ENCODE measurements around the gene UBTD2. TPM values are rescaled to one million over a fixed set of nuclear protein-coding genes. Genes with fewer than 3 reads are reported as not detected.

The UBTD2 gene
- total RNA-seq, 1 experiment from 2014 or later = 42.6 TPM

DNA sequence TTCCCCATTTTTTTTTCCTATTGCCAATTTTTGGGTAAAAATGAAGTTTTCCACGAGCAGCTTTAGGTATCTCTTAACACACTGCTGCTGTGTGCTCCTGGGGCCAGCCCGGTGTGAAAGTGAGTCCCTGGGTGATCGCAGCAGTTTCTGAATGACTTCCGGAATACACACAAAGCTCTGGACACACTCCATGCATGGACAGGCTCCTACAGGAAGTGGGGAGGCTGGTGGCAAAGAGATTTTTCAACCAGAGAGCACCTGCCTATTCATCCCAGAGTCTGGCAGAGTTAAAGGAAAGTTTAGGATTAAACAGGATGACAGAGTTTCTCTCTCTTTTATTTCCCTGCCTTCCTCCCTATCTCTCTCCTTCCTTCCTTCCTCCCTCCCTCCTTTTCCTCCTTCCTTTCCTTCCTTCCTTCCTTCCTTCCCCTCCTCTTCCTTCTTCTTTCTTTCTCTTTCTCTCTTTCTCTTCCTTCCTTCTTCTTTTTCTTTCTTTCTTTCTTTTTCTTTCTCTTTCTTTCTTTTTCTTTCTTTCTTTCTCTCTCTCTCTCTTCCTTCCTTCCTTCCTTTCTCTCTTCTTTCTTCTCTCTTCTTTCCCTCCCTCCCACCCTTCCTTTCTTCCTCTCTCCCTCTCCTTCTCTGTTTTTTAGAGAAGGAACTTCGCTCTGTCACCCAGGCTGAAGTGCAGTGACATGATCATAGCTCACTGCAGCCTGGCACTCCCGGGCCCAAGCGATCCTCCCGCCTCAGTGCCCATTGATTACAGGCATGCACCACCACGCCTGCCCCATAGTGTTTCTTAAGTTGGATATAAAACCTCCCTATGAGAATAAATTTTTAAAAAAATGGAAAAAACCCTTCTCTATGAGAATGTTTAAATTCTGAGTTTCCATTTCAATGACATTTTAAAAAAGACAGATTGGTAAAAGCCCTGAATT lies 38.7 kb upstream of the UBTD2 start:
- Mint-ChIP-seq H3K9me3 (no peaks in the 10 kb centered on the region), H3K27me3 (ENCODE audit: low read depth) (peaks cover 2% of the 10 kb centered on the region; the same call in 1 of the 2 replicates), H3K4me1 (peaks cover 0 to 3% of the 10 kb centered on the region in 2 experiments; a peak in 1 of 4 replicates), H3K4me3 (no peak overlapping the region), H3K36me3 (ENCODE audit: insufficient read depth in 1 of 3, low read depth in 3 of 3) (no peaks in the 10 kb centered on the region; a peak in 1 of 7 replicates), H3K27ac (no peak overlapping the region; a peak in 3 of 7 replicates)
- DNase-seq = no peak
- no CpG with 5 or more reads among the region's 9 CpGs for WGBS (ENCODE audit: extremely low coverage, insufficient read length, low lambda C conversion rate)
- H3K14ac ChIP-seq (ENCODE audit: insufficient read depth, low read length) = no peak overlapping the region
- H3K27ac ChIP-seq (ENCODE audit: insufficient read length, low read depth, low read length) = no peak overlapping the region
- H3K79me2 ChIP-seq (ENCODE audit: insufficient read depth, low read length) = no peaks in the 10 kb centered on the region
- H4K91ac ChIP-seq (ENCODE audit: insufficient read length, low read depth, low read length) = no peak overlapping the region
- no peak overlapping the region for H3K9ac ChIP-seq (ENCODE audit: extremely low read depth, insufficient read length, low read length)
- H2BK5ac ChIP-seq (ENCODE audit: insufficient read length, low read length) = no peak overlapping the region
- no peak overlapping the region for H4K5ac ChIP-seq (ENCODE audit: insufficient read length, low read depth, low read length)
- H3K23ac ChIP-seq (ENCODE audit: insufficient read length, low read depth, low read length) = no peak overlapping the region
- no peak overlapping the region for H2AFZ ChIP-seq (ENCODE audit: low read length)
- no peak overlapping the region for H3K4ac ChIP-seq (ENCODE audit: low read depth, low read length)
- no peaks in the 10 kb centered on the region for H3K9me3 ChIP-seq (ENCODE audit: control insufficient read depth, low read depth, low read length)
- H2BK120ac ChIP-seq (ENCODE audit: low read depth, low read length, poor library complexity, severe bottlenecking) = no peak overlapping the region
- H3K23me2 ChIP-seq (ENCODE audit: insufficient read length, low read depth, low read length, poor library complexity, severe bottlenecking) = no peaks in the 10 kb centered on the region
- no peaks in the 10 kb centered on the region for H4K20me1 ChIP-seq (ENCODE audit: control insufficient read depth, insufficient read depth, insufficient read length)
- no peak overlapping the region for H3K18ac ChIP-seq (ENCODE audit: insufficient read length, low read depth, low read length)
- no peak overlapping the region for H2AK5ac ChIP-seq (ENCODE audit: insufficient read length, low read length)
- H2BK12ac ChIP-seq (ENCODE audit: insufficient read length, low read depth, low read length) = no peak overlapping the region
- TF ChIP-seq, protein P1, sequence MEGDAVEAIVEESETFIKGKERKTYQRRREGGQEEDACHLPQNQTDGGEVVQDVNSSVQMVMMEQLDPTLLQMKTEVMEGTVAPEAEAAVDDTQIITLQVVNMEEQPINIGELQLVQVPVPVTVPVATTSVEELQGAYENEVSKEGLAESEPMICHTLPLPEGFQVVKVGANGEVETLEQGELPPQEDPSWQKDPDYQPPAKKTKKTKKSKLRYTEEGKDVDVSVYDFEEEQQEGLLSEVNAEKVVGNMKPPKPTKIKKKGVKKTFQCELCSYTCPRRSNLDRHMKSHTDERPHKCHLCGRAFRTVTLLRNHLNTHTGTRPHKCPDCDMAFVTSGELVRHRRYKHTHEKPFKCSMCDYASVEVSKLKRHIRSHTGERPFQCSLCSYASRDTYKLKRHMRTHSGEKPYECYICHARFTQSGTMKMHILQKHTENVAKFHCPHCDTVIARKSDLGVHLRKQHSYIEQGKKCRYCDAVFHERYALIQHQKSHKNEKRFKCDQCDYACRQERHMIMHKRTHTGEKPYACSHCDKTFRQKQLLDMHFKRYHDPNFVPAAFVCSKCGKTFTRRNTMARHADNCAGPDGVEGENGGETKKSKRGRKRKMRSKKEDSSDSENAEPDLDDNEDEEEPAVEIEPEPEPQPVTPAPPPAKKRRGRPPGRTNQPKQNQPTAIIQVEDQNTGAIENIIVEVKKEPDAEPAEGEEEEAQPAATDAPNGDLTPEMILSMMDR (conservative IDR thresholded peaks at IDR 0.05) = no peak
- H2BK20ac ChIP-seq (ENCODE audit: low read depth, low read length, poor library complexity, severe bottlenecking) = no peak overlapping the region
- no peaks in the 10 kb centered on the region for H3K4me1 ChIP-seq (ENCODE audit: insufficient read depth, low read length)
- no peaks in the 10 kb centered on the region for H3K27me3 ChIP-seq (ENCODE audit: insufficient read depth, low read length)
- H3T11ph ChIP-seq (ENCODE audit: low read length) = no peak overlapping the region
- no peak overlapping the region for H4K8ac ChIP-seq (replicated peaks; ENCODE audit: insufficient read length, low read depth, low read length)
- H3K79me1 ChIP-seq (ENCODE audit: insufficient read depth, low read depth, low read length, poor library complexity, severe bottlenecking) = no peaks in the 10 kb centered on the region
- H2BK15ac ChIP-seq (ENCODE audit: low read depth, low read length) = no peak overlapping the region
- H3K4me2 ChIP-seq (ENCODE audit: insufficient read depth, insufficient read length, low read length) = no peak overlapping the region
- no peak overlapping the region for H3K56ac ChIP-seq (ENCODE audit: insufficient read length, low read depth, low read length)
